ENCODE measurements around the gene SCAMP1. TPM values are rescaled to one million over a fixed set of nuclear protein-coding genes. Genes with fewer than 3 reads are reported as not detected.

SCAMP1 gene
- total and polyA plus RNA-seq, 2 of the 13 experiments (the other 11 are each of a cell fraction or from before 2014, with no cell fraction given), result 18.2 to 33.7 TPM

DNA sequence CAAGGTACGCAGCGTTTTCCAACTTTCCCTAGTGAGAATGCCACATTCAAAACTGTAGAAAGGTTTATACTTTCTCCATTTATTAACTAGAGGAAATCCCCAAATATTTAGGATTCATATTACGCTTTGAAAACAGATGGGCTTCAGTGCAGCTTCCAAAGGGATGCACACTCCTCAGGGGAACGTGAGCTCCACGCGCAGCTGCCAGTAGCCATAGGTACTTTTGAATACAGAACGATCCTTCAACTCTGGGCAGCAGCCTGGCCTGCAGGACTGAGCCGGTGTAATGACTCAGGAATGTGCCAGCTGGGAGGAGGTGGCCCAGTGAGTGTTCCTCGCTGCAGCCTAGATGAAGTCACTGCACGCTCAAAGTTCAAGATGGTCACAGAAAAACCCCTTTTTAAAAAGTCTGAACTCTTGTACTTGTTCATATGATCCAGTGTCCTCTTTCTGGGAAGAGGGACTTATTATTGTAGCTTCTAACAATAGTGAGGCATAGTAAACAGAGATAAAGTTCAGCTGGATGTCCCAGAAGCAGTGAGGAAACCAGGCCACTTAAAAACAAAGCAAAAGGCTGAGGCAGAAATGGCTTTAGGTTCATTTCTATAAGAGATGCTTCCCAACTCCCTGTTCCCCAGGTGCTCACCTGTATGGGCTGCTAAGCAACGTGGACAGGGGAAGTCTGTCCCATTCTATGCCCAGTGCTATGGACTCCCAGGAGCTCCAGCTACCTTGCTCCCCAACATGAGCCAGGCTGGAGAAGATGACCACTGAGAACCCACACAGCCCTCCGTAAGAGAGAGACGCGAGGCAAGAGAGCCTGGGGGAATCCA, 158.2 kb downstream of the SCAMP1 start (continued):
- TF ChIP-seq, protein P1, sequence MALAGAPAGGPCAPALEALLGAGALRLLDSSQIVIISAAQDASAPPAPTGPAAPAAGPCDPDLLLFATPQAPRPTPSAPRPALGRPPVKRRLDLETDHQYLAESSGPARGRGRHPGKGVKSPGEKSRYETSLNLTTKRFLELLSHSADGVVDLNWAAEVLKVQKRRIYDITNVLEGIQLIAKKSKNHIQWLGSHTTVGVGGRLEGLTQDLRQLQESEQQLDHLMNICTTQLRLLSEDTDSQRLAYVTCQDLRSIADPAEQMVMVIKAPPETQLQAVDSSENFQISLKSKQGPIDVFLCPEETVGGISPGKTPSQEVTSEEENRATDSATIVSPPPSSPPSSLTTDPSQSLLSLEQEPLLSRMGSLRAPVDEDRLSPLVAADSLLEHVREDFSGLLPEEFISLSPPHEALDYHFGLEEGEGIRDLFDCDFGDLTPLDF (CRISPR knock-in tag; IDR thresholded peaks at IDR 0.05), result no peak
- TF ChIP-seq U2AF1 (optimal IDR thresholded peaks at IDR 0.05; ENCODE audit: low read depth, low read length), result no peak
- peak; percentile 52; the same call in 1 of the 2 replicates for TF ChIP-seq ZNF317 (CRISPR knock-in tag; IDR thresholded peaks at IDR 0.05)
- TF ChIP-seq, protein P2, sequence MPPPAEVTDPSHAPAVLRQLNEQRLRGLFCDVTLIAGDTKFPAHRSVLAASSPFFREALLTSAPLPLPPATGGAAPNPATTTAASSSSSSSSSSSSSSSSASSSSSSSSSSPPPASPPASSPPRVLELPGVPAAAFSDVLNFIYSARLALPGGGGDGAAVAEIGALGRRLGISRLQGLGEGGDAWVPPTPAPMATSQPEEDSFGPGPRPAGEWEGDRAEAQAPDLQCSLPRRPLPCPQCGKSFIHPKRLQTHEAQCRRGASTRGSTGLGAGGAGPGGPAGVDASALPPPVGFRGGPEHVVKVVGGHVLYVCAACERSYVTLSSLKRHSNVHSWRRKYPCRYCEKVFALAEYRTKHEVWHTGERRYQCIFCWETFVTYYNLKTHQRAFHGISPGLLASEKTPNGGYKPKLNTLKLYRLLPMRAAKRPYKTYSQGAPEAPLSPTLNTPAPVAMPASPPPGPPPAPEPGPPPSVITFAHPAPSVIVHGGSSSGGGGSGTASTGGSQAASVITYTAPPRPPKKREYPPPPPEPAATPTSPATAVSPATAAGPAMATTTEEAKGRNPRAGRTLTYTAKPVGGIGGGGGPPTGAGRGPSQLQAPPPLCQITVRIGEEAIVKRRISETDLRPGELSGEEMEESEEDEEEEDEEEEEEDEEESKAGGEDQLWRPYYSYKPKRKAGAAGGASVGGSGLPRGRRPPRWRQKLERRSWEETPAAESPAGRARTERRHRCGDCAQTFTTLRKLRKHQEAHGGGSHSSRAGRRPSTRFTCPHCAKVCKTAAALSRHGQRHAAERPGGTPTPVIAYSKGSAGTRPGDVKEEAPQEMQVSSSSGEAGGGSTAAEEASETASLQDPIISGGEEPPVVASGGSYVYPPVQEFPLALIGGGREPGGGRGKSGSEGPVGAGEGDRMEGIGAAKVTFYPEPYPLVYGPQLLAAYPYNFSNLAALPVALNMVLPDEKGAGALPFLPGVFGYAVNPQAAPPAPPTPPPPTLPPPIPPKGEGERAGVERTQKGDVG (CRISPR knock-in tag; IDR thresholded peaks at IDR 0.05; ENCODE audit: borderline replicate concordance), result no peak
- TF ChIP-seq NR2F1 (CRISPR knock-in tag; IDR thresholded peaks at IDR 0.05), result peak in 1 of 2 experiments; percentile 28; a peak in 1 of 4 replicates
- TF ChIP-seq, protein P3, sequence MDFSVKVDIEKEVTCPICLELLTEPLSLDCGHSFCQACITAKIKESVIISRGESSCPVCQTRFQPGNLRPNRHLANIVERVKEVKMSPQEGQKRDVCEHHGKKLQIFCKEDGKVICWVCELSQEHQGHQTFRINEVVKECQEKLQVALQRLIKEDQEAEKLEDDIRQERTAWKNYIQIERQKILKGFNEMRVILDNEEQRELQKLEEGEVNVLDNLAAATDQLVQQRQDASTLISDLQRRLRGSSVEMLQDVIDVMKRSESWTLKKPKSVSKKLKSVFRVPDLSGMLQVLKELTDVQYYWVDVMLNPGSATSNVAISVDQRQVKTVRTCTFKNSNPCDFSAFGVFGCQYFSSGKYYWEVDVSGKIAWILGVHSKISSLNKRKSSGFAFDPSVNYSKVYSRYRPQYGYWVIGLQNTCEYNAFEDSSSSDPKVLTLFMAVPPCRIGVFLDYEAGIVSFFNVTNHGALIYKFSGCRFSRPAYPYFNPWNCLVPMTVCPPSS (IDR thresholded peaks at IDR 0.05), result no peak
- TF ChIP-seq MXD4 (CRISPR knock-in tag; IDR thresholded peaks at IDR 0.05), result 0 out of 2 replicates have a peak, but pooled peaks have one; percentile 26
- TF ChIP-seq ASH2L (IDR thresholded peaks at IDR 0.05; ENCODE audit: insufficient read length, low read depth, low read length), result peak; percentile 91
- peak; percentile 83 for TF ChIP-seq ATF7 (IDR thresholded peaks at IDR 0.05)
- TF ChIP-seq ATF7 (CRISPR knock-in tag; IDR thresholded peaks at IDR 0.05), result peak; percentile 98
- TF ChIP-seq ZNF430 (CRISPR knock-in tag; IDR thresholded peaks at IDR 0.05), result no peak; the same call in 1 of the 2 replicates
- TF ChIP-seq ZC3H4 (CRISPR knock-in tag; IDR thresholded peaks at IDR 0.05; ENCODE audit: borderline replicate concordance), result no peak
- TF ChIP-seq, protein P4, sequence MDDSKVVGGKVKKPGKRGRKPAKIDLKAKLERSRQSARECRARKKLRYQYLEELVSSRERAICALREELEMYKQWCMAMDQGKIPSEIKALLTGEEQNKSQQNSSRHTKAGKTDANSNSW (CRISPR knock-in tag; IDR thresholded peaks at IDR 0.05; ENCODE audit: borderline replicate concordance), result no peak
- no peak for TF ChIP-seq CCAR2 (optimal IDR thresholded peaks at IDR 0.05; ENCODE audit: low read depth, low read length)
- TF ChIP-seq ZNF878 (CRISPR knock-in tag; IDR thresholded peaks at IDR 0.05), result 0 out of 2 replicates have a peak, but pooled peaks have one; percentile 53
- no peak for TF ChIP-seq ZNF235 (CRISPR knock-in tag; IDR thresholded peaks at IDR 0.05; ENCODE audit: borderline replicate concordance)
- no peak for TF ChIP-seq ZNF207 (IDR thresholded peaks at IDR 0.05; ENCODE audit: borderline replicate concordance)
- TF ChIP-seq GATAD1 (CRISPR knock-in tag; IDR thresholded peaks at IDR 0.05), result no peak; the same call in 1 of the 2 replicates
- peak; percentile 38; the same call in 1 of the 2 replicates for TF ChIP-seq ZFP37 (CRISPR knock-in tag; IDR thresholded peaks at IDR 0.05; ENCODE audit: borderline replicate concordance)
- TF ChIP-seq ZNF737 (CRISPR knock-in tag; IDR thresholded peaks at IDR 0.05; ENCODE audit: borderline replicate concordance), result no peak
- TF ChIP-seq KLF15 (CRISPR knock-in tag; IDR thresholded peaks at IDR 0.05; ENCODE audit: borderline replicate concordance), result no peak
- no peak for TF ChIP-seq EEA1 (CRISPR knock-in tag; IDR thresholded peaks at IDR 0.05; ENCODE audit: borderline replicate concordance)
- no peak for TF ChIP-seq ZNF772 (CRISPR knock-in tag; IDR thresholded peaks at IDR 0.05)
- TF ChIP-seq CHD4 (IDR thresholded peaks at IDR 0.05; ENCODE audit: borderline replicate concordance, low read length), result no peak

Data from HepG2 (cell line).